ENCODE measurements around the gene WWOX. TPM values are rescaled to one million over a fixed set of nuclear protein-coding genes. Genes with fewer than 3 reads are reported as not detected.
A peak's percentile ranks its signal among the peaks of the same experiment; 100 is the strongest.

The WWOX gene
- total RNA-seq, 1 donor from 2014 or later: 12.6 TPM

DNA sequence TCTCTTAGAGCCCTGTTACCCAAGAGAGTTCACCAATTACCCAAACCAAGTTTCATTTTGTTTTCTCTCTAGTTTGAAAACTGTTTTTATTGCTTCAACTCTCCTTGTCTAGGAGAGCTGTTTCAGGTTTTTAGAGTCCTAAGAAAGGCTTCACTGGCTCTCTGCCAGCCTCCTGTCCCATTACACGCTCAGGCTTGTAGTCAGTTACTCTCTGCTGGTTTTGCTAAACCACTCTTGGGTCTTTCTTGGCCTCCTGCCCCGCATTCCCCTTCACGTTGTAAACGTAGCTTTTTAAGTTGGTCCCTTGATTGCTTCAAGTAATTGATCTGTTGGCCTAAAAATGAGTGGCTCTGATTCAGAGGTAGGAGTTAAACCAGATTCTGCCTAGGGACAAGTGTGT is 972.0 kb downstream of the WWOX start:
- TF ChIP-seq, protein P1, sequence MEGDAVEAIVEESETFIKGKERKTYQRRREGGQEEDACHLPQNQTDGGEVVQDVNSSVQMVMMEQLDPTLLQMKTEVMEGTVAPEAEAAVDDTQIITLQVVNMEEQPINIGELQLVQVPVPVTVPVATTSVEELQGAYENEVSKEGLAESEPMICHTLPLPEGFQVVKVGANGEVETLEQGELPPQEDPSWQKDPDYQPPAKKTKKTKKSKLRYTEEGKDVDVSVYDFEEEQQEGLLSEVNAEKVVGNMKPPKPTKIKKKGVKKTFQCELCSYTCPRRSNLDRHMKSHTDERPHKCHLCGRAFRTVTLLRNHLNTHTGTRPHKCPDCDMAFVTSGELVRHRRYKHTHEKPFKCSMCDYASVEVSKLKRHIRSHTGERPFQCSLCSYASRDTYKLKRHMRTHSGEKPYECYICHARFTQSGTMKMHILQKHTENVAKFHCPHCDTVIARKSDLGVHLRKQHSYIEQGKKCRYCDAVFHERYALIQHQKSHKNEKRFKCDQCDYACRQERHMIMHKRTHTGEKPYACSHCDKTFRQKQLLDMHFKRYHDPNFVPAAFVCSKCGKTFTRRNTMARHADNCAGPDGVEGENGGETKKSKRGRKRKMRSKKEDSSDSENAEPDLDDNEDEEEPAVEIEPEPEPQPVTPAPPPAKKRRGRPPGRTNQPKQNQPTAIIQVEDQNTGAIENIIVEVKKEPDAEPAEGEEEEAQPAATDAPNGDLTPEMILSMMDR (IDR thresholded peaks at IDR 0.05; ENCODE audit: insufficient read depth, low read length, severe bottlenecking): no peak
- no peak for FAIRE-seq
- Histone ChIP-seq H3K4me3 (ENCODE audit: low read depth, low read length) (no peak overlapping the region), H3K27me3 (ENCODE audit: control insufficient read depth, insufficient read depth, low read length) (no peaks in the 10 kb centered on the region), H3K36me3 (ENCODE audit: control insufficient read depth, insufficient read depth, low read length) (no peaks in the 10 kb centered on the region)
- peak; percentile 80 for DNase-seq (ENCODE audit: low read depth)

DNA sequence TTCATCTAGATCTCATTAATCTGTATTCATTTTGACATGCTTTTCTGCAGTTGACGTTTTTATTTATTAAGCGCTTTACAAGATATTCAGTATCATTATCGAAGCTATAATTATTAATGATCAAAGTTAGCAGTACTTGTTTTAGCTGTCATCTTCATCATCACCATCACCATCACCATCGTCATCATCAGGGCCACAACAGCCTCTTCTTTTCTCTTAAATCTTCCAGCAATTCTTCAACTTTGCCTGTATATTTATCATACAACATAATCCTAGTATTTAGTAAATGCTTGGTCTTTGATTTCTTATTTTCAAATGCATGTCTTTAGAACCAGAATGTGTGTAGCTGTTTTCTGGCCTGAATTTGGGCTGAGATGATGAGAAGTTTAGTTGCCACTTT is 973.1 kb downstream of the WWOX start:
- H3K36me3 ChIP-seq (ENCODE audit: control insufficient read depth, insufficient read depth, low read length): no peaks in the 10 kb centered on the region
- DNase-seq (ENCODE audit: low read depth) (no peak), FAIRE-seq (no peak)
- TF ChIP-seq, protein P1 (IDR thresholded peaks at IDR 0.05; ENCODE audit: insufficient read depth, low read length, severe bottlenecking): no peak
- no peaks in the 10 kb centered on the region for H3K27me3 ChIP-seq (ENCODE audit: control insufficient read depth, insufficient read depth, low read length)
- H3K4me3 ChIP-seq (ENCODE audit: low read depth, low read length): no peak overlapping the region

DNA sequence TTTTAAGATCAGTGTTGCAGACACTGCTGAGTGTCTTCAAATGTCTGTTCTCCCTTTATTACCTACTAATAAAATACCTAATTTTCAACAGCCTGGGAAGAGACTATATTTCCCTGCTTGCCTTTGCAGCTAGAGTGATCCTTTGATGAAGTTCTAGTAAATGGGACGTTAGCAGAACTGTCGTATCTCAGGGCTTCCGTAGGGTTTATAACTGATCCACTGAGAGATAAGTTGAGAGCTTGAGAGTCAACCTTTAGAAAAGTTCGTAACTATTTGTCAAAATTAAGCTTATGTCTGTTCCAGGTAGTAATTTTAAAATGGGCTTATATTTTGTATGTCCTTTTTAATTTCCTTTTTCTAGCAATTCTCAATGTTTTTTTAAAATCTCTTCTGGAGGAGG is 974.1 kb downstream of the WWOX start:
- Histone ChIP-seq H3K4me3 (ENCODE audit: low read depth, low read length) (no peak overlapping the region), H3K36me3 (ENCODE audit: control insufficient read depth, insufficient read depth, low read length) (no peaks in the 10 kb centered on the region), H3K27me3 (ENCODE audit: control insufficient read depth, insufficient read depth, low read length) (no peaks in the 10 kb centered on the region)
- DNase-seq (ENCODE audit: low read depth) (no peak), FAIRE-seq (no peak)
- TF ChIP-seq, protein P1 (IDR thresholded peaks at IDR 0.05; ENCODE audit: insufficient read depth, low read length, severe bottlenecking): no peak

DNA sequence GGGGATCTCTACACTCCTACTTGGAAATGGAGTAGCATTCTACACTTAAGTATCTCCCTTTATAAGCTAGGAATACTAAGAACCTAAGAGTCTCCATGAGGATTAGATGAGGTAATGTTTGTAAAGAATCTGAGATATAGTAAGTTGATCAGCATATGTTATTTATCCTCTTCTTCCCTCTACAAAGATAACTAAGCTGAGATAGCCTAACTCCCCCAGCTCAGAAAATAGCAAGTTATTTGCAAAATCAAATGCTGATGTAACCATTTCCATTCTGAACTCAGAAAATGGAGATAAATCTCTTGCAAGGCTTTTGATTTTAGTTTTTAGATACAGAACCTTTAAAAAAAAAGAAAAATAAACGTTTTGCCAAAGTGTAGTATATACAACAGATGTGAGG is 975.1 kb downstream of the WWOX start:
- no peak for FAIRE-seq

DNA sequence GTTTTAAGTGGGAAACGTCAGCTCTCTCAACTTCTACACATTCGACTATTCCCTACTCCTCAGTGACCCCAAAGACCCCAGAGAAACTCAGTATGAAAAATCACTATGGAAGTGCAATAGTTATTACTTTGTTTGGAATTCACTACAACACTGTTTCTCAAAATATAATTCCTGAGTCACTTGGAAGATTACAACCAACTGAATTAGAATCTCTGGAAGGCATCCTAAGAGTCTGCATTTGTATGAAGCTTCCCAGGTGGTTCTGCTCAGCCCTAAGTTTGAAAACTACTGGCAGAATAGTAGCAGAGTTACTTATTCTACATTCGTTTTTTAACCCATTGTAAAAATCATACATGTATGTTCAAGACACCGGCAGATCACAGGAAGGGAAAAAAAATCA is 975.5 kb downstream of the WWOX start:
- TF ChIP-seq, protein P1 (IDR thresholded peaks at IDR 0.05; ENCODE audit: insufficient read depth, low read length, severe bottlenecking): no peak
- no peaks in the 10 kb centered on the region for H3K27me3 ChIP-seq (ENCODE audit: control insufficient read depth, insufficient read depth, low read length)
- no peak for DNase-seq (ENCODE audit: low read depth)
- FAIRE-seq: no peak
- no peak overlapping the region for H3K4me3 ChIP-seq (ENCODE audit: low read depth, low read length)
- no peaks in the 10 kb centered on the region for H3K36me3 ChIP-seq (ENCODE audit: control insufficient read depth, insufficient read depth, low read length)

More for the DNA sequence above, 975.1 kb downstream of the WWOX start:
- TF ChIP-seq, protein P1 (IDR thresholded peaks at IDR 0.05; ENCODE audit: insufficient read depth, low read length, severe bottlenecking): no peak
- Histone ChIP-seq H3K36me3 (ENCODE audit: control insufficient read depth, insufficient read depth, low read length) (no peaks in the 10 kb centered on the region), H3K27me3 (ENCODE audit: control insufficient read depth, insufficient read depth, low read length) (no peaks in the 10 kb centered on the region), H3K4me3 (ENCODE audit: low read depth, low read length) (no peak overlapping the region)
- DNase-seq (ENCODE audit: low read depth): no peak

DNA sequence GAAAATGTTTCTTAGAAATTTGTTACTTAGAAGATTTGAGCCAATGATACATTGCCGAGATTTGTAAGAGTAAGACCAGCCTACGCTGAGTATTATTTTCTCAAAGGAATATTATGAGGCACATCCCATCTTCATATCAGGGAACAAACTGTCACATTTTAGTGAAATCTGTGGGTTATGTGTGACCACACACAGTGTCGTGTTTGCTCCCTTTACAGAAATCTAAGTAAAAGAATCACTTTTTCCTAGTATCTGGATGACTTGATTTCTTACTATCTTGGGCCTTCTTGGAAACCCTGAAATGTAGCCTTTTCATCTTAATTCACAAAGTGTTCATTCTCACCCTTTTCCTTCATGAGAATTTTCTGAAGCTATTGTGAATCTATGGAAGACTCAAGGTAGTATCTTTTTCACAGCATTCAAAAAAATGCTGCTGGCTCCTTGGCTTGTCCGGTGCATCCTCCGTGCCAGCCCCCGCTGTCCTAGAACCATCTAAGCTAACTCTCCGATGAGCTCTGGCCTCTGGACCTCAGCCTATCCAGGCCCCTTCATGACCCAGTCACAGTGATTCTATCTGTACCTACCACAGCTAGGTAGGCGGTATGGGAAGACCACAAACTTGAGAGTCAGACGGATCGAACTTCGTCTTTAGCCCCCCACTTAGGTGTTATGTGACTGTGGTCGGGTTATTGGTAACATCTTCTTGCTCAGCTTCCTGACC is 976.8 kb downstream of the WWOX start:
- Histone ChIP-seq H3K4me3 (ENCODE audit: low read depth, low read length) (no peak overlapping the region), H3K36me3 (ENCODE audit: control insufficient read depth, insufficient read depth, low read length) (no peaks in the 10 kb centered on the region), H3K27me3 (ENCODE audit: control insufficient read depth, insufficient read depth, low read length) (no peaks in the 10 kb centered on the region)
- no peak for FAIRE-seq
- TF ChIP-seq, protein P1 (IDR thresholded peaks at IDR 0.05; ENCODE audit: insufficient read depth, low read length, severe bottlenecking): no peak
- DNase-seq (ENCODE audit: low read depth): no peak

Data from bronchial epithelial cell (primary cell).